HepG2 (cell line): ENCODE measurements around the gene CTIF. TPM values are rescaled to one million over a fixed set of nuclear protein-coding genes. Genes with fewer than 3 reads are reported as not detected.

Experiments used
- ATAC-seq: fragments of 200-7000 bp; cut with Tn5 transposase; 3 replicates; pipeline ENCODE4 v1.9.1; 2020; ENCODE audit warnings: mild to moderate bottlenecking, moderate library complexity
- BruUV-seq: library from RNA; stranded (reverse); fragments of 400-500 nt; replicated peaks from 2 replicates; lab custom pipeline; 2021; lab: Mats Ljungman, UMichigan
- CTCF ChIA-PET: fragments of 300-600 bp; formaldehyde crosslinking; extraction: SDS; loops from one replicate; lab custom pipeline; 2021; ENCODE audit warnings: low total read pairs, inconsistent platforms, low intra/inter-chr PET ratio; lab: Yijun Ruan, JAX
- POLR2A ChIA-PET: fragments of 350-600 bp; sonication (Branson Sonifier 250); formaldehyde crosslinking; loops from one replicate; lab custom pipeline; 2020; ENCODE audit warnings: antibody characterized with exemption, inconsistent platforms; lab: Yijun Ruan, JAX
- DNase-seq: peaks from one replicate; pipeline ENCODE4 v3.0.0-alpha.2; 2015; ENCODE audit warnings: low spot score
- FAIRE-seq: peaks from 3 replicates; lab custom pipeline; 2011; peaks lifted over from hg19 to GRCh38; lab: Jason Lieb, UNC
- H2AFZ ChIP-seq: one replicate; pipeline ENCODE4 v1.6.1; 2011; ENCODE audit warnings: low read length, inconsistent platforms
- H3K27ac ChIP-seq: fragments of 300-600 bp; 3 replicates; pipeline ENCODE4 v1.8.0; 2011; ENCODE audit warnings: mixed run types, mild to moderate bottlenecking, mixed read lengths, low read length, inconsistent platforms; ENCODE audit not compliant: insufficient read depth; ENCODE audit errors: extremely low read length
- H3K27me3 ChIP-seq, 2 experiments: fragments of 200-600 bp in 1 of 2; 2 replicates in 1 of 2; 3 replicates in 1 of 2; pipeline versions ENCODE4 v1.6.0 to v1.8.0; 2011; ENCODE audit warnings: low read length in 2 of 2, mild to moderate bottlenecking in 2 of 2, moderate library complexity in 2 of 2, inconsistent platforms in 1 of 2; ENCODE audit not compliant: insufficient read depth in 2 of 2, control insufficient read depth in 1 of 2
- H3K36me3 ChIP-seq, 2 experiments: fragments of 200-600 bp in 1 of 2; replicated peaks in 1 of 2; 2 replicates in 1 of 2; 3 replicates in 1 of 2; pipeline versions ENCODE4 v1.5.1 to v1.8.0; 2011; ENCODE audit warnings: low read length in 2 of 2, inconsistent platforms in 1 of 2; ENCODE audit not compliant: insufficient read depth in 2 of 2, control insufficient read depth in 1 of 2
- H3K4me1 ChIP-seq: 2 replicates; pipeline ENCODE4 v1.5.1; 2012; ENCODE audit warnings: low read length, inconsistent platforms; ENCODE audit not compliant: insufficient read depth
- H3K4me2 ChIP-seq: 2 replicates; pipeline ENCODE4 v1.6.0; 2011; ENCODE audit warnings: low read depth, low read length, inconsistent platforms
- H3K4me3 ChIP-seq, 3 experiments: fragments of 200-600 bp in 1 of 3; sonication (generic), shearing (Covaris generic) in 1 of 3; replicated peaks in 1 of 3; 2 replicates each; pipeline ENCODE4 v1.5.1; 2011 to 2016; ENCODE audit warnings: low read length in 3 of 3, inconsistent platforms in 2 of 3, low read depth in 2 of 3, mild to moderate bottlenecking in 2 of 3, control low read depth in 1 of 3, mixed read lengths in 1 of 3; ENCODE audit not compliant: insufficient read depth in 1 of 3
- H3K79me2 ChIP-seq: one replicate; pipeline ENCODE4 v1.6.1; 2011; ENCODE audit warnings: low read length, inconsistent platforms; ENCODE audit not compliant: insufficient read depth
- H3K9ac ChIP-seq: 2 replicates; pipeline ENCODE4 v1.6.0; 2011; ENCODE audit warnings: mild to moderate bottlenecking, low read depth, low read length, inconsistent platforms; ENCODE audit not compliant: insufficient read depth
- H3K9me3 ChIP-seq: 2 replicates; pipeline ENCODE4 v1.5.1; 2012; ENCODE audit warnings: mild to moderate bottlenecking, low read length
- H4K20me1 ChIP-seq: 2 replicates; pipeline ENCODE4 v1.6.0; 2011; ENCODE audit warnings: inconsistent platforms, mild to moderate bottlenecking, low read length, moderate library complexity; ENCODE audit not compliant: insufficient read depth
- E2F1 ChIP-seq: sonication (generic); formaldehyde crosslinking; IDR thresholded peaks from 2 replicates; pipeline ENCODE4 v1.5.0; 2020; ENCODE audit warnings: missing genetic modification reagents
- KLF15 ChIP-seq: sonication (generic); formaldehyde crosslinking; IDR thresholded peaks from 2 replicates; pipeline ENCODE4 v1.8.1; 2023; ENCODE audit warnings: borderline replicate concordance, mild to moderate bottlenecking, inconsistent platforms, missing genetic modification reagents, mixed read lengths
- RCOR2 ChIP-seq: IDR thresholded peaks from 2 replicates; pipeline ENCODE4 v1.6.1; 2016; ENCODE audit warnings: missing biosample characterization, missing genetic modification reagents
- TCF12 ChIP-seq, 2 experiments: fragments of 450-650 bp in 1 of 2; sonication (generic) in 1 of 2; formaldehyde crosslinking in 1 of 2; IDR thresholded peaks; 2 replicates each; pipeline versions ENCODE4 v1.6.1 to v1.8.0; 2017 to 2022; ENCODE audit warnings: antibody characterized with exemption in 1 of 2, mild to moderate bottlenecking in 1 of 2, missing genetic modification reagents in 1 of 2, moderate library complexity in 1 of 2
- ZBTB26 ChIP-seq: IDR thresholded peaks from 2 replicates; pipeline ENCODE4 v1.6.1; 2016; ENCODE audit warnings: missing compliant biosample characterization, missing genetic modification reagents, borderline replicate concordance
- ZFP91 ChIP-seq: sonication (generic); formaldehyde crosslinking; IDR thresholded peaks from 2 replicates; pipeline ENCODE4 v1.9.0; 2022; ENCODE audit warnings: missing genetic modification reagents, mild to moderate bottlenecking, borderline replicate concordance
- ZNF160 ChIP-seq: sonication (generic); formaldehyde crosslinking; IDR thresholded peaks from 2 replicates; pipeline ENCODE4 v1.8.0; 2022; ENCODE audit warnings: mild to moderate bottlenecking, inconsistent platforms, missing genetic modification reagents
- ZNF24 ChIP-seq: fragments of 450-650 bp; IDR thresholded peaks from 2 replicates; pipeline ENCODE4 v1.6.1; 2017; ENCODE audit warnings: antibody characterized with exemption, mild to moderate bottlenecking
- ZNF263 ChIP-seq: sonication (generic); formaldehyde crosslinking; IDR thresholded peaks from 2 replicates; pipeline ENCODE4 v1.4.0; 2020; ENCODE audit warnings: missing genetic modification reagents
- ZNF609 ChIP-seq: sonication (generic); formaldehyde crosslinking; IDR thresholded peaks from 2 replicates; pipeline ENCODE4 v1.4.0; 2020; ENCODE audit warnings: mild to moderate bottlenecking, missing genetic modification reagents, borderline replicate concordance
- ZNF660 ChIP-seq: sonication (generic); formaldehyde crosslinking; IDR thresholded peaks from 2 replicates; pipeline ENCODE4 v1.5.1; 2020; ENCODE audit warnings: mild to moderate bottlenecking, low read depth, missing genetic modification reagents, borderline replicate concordance
- WGBS: methylation state at CpG from one replicate; pipeline ENCODE4 v1.1.6; 2017; ENCODE audit warnings: low lambda C conversion rate; 5-methylcytosine and 5-hydroxymethylcytosine counted together
- in situ Hi-C: cut with HindIII; loops from 2 replicates; pipeline ENCODE4 v1.10.0; 2017; ENCODE audit warnings: low pct_unique_long_range_greater_than_20kb; ENCODE audit not compliant: extremely low pct_ligation_motif_present
- intact Hi-C: fragments of 100-400 bp; cut with micrococcal nuclease; formaldehyde crosslinking; loops from one replicate; pipeline ENCODE4 v1.10.0; 2022; ENCODE audit not compliant: unreplicated experiment
- polyA plus RNA-seq, 8 experiments: library from polyadenylated mRNA; depleted of rRNA in 3 of 8; stranded (reverse) in 7 of 8; unstranded in 1 of 8; fragments of >200 nt; fragmentation: Illumina TruSeq in 4 of 8; extraction: Trizol in 4 of 8; gene quantifications; 2 replicates each; pipeline versions ENCODE4 v1.2.1 to v1.2.3, GENCODE V29; 2011 to 2016; ENCODE audit warnings: low read depth in 4 of 8, missing spikeins in 1 of 8, mixed read lengths in 1 of 8; ENCODE audit not compliant: insufficient read depth in 1 of 8
- total RNA-seq, 5 experiments: library from RNA; depleted of rRNA; stranded (reverse); fragments of >200 nt; fragmentation: Illumina TruSeq; extraction: Trizol; gene quantifications; 2 replicates each; pipeline ENCODE4 v1.2.3, GENCODE V29; 2016; ENCODE audit warnings: low read depth in 1 of 5

Gene CTIF
- total and polyA plus RNA-seq, 2 of the 13 experiments (the other 11 are each of a cell fraction or from before 2014, with no cell fraction given), result 18.2 to 28.0 TPM

- no peak for TF ChIP-seq ZNF609 (CRISPR knock-in tag)
Measured at GRCh38 chr18:48608581-48608980, 69.8 kb downstream of the CTIF start (continued).

- CTCF ChIA-PET, result no interaction called here
- DNase-seq, result no peak
- Histone ChIP-seq H3K9ac (no peak overlapping the region), H3K9me3 (no peaks in the 10 kb centered on the region), H3K27me3 (no peaks in the 10 kb centered on the region), H3K27ac (no peak overlapping the region), H3K79me2 (peaks cover 26% of the 10 kb centered on the region), H2AFZ (no peak overlapping the region), H3K4me3 (no peak overlapping the region), H3K36me3 (peaks cover 1 to 3% of the 10 kb centered on the region in 2 experiments; a peak in 1 of 5 replicates), H4K20me1 (peaks cover 10% of the 10 kb centered on the region; the same call in 1 of the 2 replicates), H3K4me2 (no peak overlapping the region), H3K4me1 (peaks cover 57% of the 10 kb centered on the region)
- FAIRE-seq, result no peak
- ATAC-seq, result no peak
- 96% methylated on average over 3 of the region's 3 CpGs for WGBS
- in situ Hi-C loops, result loop anchor here (5.0 kb wide), 1 partner anchor 53 kb away; no protein-coding TSS in a partner anchor
- no TSS peak for BruUV-seq
- intact Hi-C loops, result no loop called here
- POLR2A ChIA-PET, result no interaction called here
- TF ChIP-seq ZNF160 (CRISPR knock-in tag), result no peak
- TF ChIP-seq KLF15 (CRISPR knock-in tag), result no peak
- TF ChIP-seq ZNF24, result no peak
- TF ChIP-seq ZFP91 (CRISPR knock-in tag), result no peak
- no peak for TF ChIP-seq E2F1 (CRISPR knock-in tag)
- TF ChIP-seq RCOR2, result no peak
- TF ChIP-seq ZBTB26, result no peak
- TF ChIP-seq ZNF263 (CRISPR knock-in tag), result no peak
- TF ChIP-seq ZNF660 (CRISPR knock-in tag), result no peak
- TF ChIP-seq TCF12 (IDR thresholded peaks at IDR 0.05), result no peak
- no peak for TF ChIP-seq TCF12 (CRISPR knock-in tag; IDR thresholded peaks at IDR 0.05)
- TF ChIP-seq, all 625 proteins: peak for 0
Measured at GRCh38 chr18:48609114-48609513, 70.3 kb downstream of the CTIF start.
